ENCODE measurements around the gene PCDH12.

Gene PCDH12

GRCh38 chr5:141982626-141983025 lies 24.6 kb upstream of the PCDH12 start:
- no peak overlapping the region for H3K4me3 ChIP-seq (ENCODE audit: low read depth, low read length)
- TF ChIP-seq, protein P1, sequence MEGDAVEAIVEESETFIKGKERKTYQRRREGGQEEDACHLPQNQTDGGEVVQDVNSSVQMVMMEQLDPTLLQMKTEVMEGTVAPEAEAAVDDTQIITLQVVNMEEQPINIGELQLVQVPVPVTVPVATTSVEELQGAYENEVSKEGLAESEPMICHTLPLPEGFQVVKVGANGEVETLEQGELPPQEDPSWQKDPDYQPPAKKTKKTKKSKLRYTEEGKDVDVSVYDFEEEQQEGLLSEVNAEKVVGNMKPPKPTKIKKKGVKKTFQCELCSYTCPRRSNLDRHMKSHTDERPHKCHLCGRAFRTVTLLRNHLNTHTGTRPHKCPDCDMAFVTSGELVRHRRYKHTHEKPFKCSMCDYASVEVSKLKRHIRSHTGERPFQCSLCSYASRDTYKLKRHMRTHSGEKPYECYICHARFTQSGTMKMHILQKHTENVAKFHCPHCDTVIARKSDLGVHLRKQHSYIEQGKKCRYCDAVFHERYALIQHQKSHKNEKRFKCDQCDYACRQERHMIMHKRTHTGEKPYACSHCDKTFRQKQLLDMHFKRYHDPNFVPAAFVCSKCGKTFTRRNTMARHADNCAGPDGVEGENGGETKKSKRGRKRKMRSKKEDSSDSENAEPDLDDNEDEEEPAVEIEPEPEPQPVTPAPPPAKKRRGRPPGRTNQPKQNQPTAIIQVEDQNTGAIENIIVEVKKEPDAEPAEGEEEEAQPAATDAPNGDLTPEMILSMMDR (IDR thresholded peaks at IDR 0.05; ENCODE audit: insufficient read depth, low read depth, low read length, missing control alignments), result no peak
- DNase-seq (ENCODE audit: low read depth), result no peak

DNA sequence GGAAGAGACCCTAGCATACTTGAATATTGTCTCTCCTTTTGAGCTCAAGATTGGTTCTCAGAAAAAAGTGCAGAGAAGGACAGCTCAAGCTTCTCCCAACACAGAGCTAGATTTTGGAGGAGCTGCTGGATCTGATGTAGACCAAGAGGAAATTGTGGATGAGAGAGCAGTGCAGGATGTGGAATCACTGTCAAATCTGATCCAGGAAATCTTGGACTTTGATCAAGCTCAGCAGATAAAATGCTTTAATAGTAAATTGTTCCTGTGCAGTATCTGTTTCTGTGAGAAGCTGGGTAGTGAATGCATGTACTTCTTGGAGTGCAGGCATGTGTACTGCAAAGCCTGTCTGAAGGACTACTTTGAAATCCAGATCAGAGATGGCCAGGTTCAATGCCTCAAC lies 20.4 kb upstream of the PCDH12 start:
- no peak for DNase-seq (ENCODE audit: low read depth)
- TF ChIP-seq, protein P1 (IDR thresholded peaks at IDR 0.05; ENCODE audit: insufficient read depth, low read depth, low read length, missing control alignments), result no peak
- no peak overlapping the region for H3K4me3 ChIP-seq (ENCODE audit: low read depth, low read length)

DNA sequence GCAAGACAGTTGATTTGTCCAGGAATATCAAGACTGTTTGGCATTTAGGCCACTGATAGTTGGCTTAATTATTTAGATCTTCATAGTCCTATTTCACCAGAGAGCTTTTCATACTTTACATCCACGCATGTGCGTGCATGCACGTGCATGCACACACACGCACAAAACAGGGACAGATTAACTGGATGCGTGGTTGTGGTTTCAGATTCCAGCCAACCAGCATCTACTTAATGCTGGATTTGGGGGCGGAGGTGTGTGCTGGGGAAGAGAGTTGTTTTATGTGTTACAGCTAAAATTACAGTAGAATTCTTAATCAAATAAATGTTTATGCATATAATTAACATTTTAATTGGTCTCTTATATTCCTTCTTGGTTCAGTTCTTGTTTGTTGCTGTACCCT lies 18.2 kb upstream of the PCDH12 start:
- no peak overlapping the region for H3K4me3 ChIP-seq (ENCODE audit: low read depth, low read length)
- DNase-seq (ENCODE audit: low read depth), result no peak
- TF ChIP-seq, protein P1 (IDR thresholded peaks at IDR 0.05; ENCODE audit: insufficient read depth, low read depth, low read length, missing control alignments), result no peak

GRCh38 chr5:141973871-141974595 lies 16.0 kb upstream of the PCDH12 start:
- TF ChIP-seq, protein P1 (IDR thresholded peaks at IDR 0.05; ENCODE audit: insufficient read depth, low read depth, low read length, missing control alignments), result no peak
- no peak for DNase-seq (ENCODE audit: low read depth)
- no peak overlapping the region for H3K4me3 ChIP-seq (ENCODE audit: low read depth, low read length)

DNA sequence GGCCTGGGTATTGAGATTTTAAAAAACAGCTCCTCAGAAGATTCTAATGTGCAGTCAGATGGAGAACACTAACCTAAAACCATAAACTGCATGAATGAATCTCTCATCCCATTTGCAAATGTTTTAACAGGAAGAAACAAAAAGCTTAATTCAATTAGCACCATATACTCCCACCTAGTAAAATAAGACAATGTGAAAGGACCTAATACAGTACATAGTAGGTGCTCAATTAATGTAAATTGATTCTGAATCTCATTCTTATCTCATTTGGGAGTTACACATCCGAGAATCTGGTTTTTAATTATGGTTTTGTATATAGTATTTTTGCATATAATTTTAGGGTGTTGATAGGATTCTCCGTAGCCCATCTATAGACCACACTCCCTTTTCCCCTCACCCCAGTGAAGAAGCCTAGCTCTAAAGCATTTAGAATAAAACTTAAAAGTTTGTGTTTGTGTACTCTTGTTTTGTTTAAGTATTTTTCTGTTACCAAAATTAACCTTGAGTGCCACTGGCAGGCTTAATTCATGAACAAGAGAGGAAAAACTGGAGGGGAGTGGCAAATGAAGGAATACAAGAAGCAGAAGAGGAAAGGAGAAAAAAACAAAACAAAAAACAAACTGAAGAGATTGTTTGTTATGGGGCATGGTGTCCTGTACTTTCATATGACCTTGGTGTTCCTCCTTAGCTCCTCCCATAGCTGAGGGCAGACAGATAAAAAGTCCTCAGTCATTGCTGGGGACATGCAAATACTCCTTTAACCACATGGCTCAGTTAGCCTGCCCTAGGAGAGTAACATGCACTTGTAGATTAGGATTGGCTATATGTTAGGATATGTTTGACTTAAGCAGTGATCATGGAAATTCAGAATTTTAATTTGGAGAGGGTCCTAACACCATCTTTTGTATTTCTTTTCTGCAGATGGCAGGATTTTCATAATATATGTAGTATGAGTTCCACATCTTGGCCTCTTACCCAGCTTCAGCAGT lies 12.1 kb upstream of the PCDH12 start:
- TF ChIP-seq, protein P1 (IDR thresholded peaks at IDR 0.05; ENCODE audit: insufficient read depth, low read depth, low read length, missing control alignments), result no peak
- DNase-seq (ENCODE audit: low read depth), result peak; percentile 86

GRCh38 chr5:141968914-141969608 lies 11.1 kb upstream of the PCDH12 start, which contains the start of gene RNF14:
TSS of gene RNF14 (plus strand) at chr5:141969105. CDS start at chr5:141973589, 4,484 bp downstream.
- peak; percentile 98 for DNase-seq (ENCODE audit: low read depth)
- peak within 1 kb of the TSS; percentile 88 for H3K4me3 ChIP-seq (ENCODE audit: low read depth, low read length)
- TF ChIP-seq, protein P1 (IDR thresholded peaks at IDR 0.05; ENCODE audit: insufficient read depth, low read depth, low read length, missing control alignments), result peak; percentile 98

More for the DNA sequence above, 12.1 kb upstream of the PCDH12 start:
- peak overlapping the region; percentile 88 for H3K4me3 ChIP-seq (ENCODE audit: low read depth, low read length)

Measured in GM12865 (cell line).